HCT116 (cell line): ENCODE measurements around the gene RNF31.

Source experiments
- ATF3 ChIP-seq: IDR thresholded peaks from 2 replicates; pipeline ENCODE4 v1.6.1; 2012
- CTCF ChIP-seq, 3 experiments: fragments of 200-600 bp in 1 of 3; sonication (generic) in 1 of 3; IDR thresholded peaks in 2 of 3; conservative IDR thresholded peaks in 1 of 3; 2 replicates each; pipeline ENCODE4 v1.5.1; 2012 to 2017; ENCODE audit warnings: low read depth in 2 of 3, low read length in 2 of 3, antibody characterized with exemption in 1 of 3, borderline replicate concordance in 1 of 3, control low read depth in 1 of 3, mild to moderate bottlenecking in 1 of 3, mixed read lengths in 1 of 3, mixed run types in 1 of 3, moderate library complexity in 1 of 3; ENCODE audit not compliant: insufficient read depth in 1 of 3
- EZH2 ChIP-seq: fragments of 200-600 bp; sonication (generic); IDR thresholded peaks from 2 replicates; pipeline ENCODE4 v1.6.1; 2017; ENCODE audit warnings: antibody characterized with exemption, mixed run types
- EZH2phosphoT487 ChIP-seq: fragments of 200-600 bp; IDR thresholded peaks from 2 replicates; pipeline ENCODE4 v1.6.1; 2018; ENCODE audit warnings: antibody characterized with exemption, borderline replicate concordance
- JUND ChIP-seq: IDR thresholded peaks from 2 replicates; pipeline ENCODE4 v1.6.1; 2012
- MAX ChIP-seq: IDR thresholded peaks from 2 replicates; pipeline ENCODE4 v1.6.1; 2012
- POLR2A ChIP-seq: IDR thresholded peaks from 2 replicates; pipeline ENCODE4 v1.7.0; 2011; ENCODE audit warnings: borderline replicate concordance; ENCODE audit not compliant: insufficient read depth, insufficient read length; ENCODE audit errors: extremely low read depth
- SP1 ChIP-seq: IDR thresholded peaks from 2 replicates; pipeline ENCODE4 v1.6.1; 2012; ENCODE audit warnings: low read depth
- ZBTB33 ChIP-seq: IDR thresholded peaks from 2 replicates; pipeline ENCODE4 v1.6.1; 2011; ENCODE audit warnings: mild to moderate bottlenecking, low read length, moderate library complexity; ENCODE audit not compliant: insufficient replicate concordance; ENCODE audit errors: extremely low read depth
- ZNF274 ChIP-seq: fragments of 200-500 bp; sonication (Bioruptor generic); IDR thresholded peaks from 2 replicates; pipeline ENCODE4 v1.6.1; 2014; ENCODE audit warnings: mild to moderate bottlenecking, low read depth, low read length, inconsistent platforms

- no peak for TF ChIP-seq JUND
- TF ChIP-seq POLR2A, result no peak
- no peak for TF ChIP-seq CTCF (IDR thresholded peaks at IDR 0.05 in 2 of 3, conservative IDR thresholded peaks at IDR 0.05 in 1 of 3; ENCODE audit: borderline replicate concordance in 1 of 3, insufficient read depth in 1 of 3, low read depth in 2 of 3, low read length in 2 of 3)
- no peak for TF ChIP-seq MAX
- TF ChIP-seq ZBTB33, result no peak
- no peak for TF ChIP-seq SP1
- no peak for TF ChIP-seq EZH2
- no peak for TF ChIP-seq ZNF274
- no peak for TF ChIP-seq EZH2phosphoT487
- no peak for TF ChIP-seq ATF3
Measured at GRCh38 chr14:24177891-24178290, 30.6 kb downstream of the RNF31 start.
